ENCODE results near the gene CHPF.

DNA sequence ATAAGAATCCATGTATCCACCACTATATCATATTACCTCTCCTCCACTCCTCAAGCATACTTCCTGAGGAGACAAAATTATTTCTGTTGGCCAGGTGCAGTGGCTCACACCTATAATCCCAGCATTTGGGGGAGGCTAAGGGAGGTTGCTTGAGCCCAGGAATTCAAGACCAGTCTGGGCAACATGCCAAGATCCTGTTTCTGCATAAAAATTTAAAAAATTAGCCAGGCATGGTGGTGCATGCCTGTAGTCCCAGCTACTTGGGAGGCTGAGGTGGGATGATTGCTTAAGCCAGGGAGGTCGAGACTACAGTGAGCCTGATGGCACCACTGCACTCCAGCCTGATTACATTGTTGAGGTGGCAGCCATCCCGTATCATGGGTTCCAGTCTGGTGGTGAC, 37.7 kb upstream of the CHPF start:
- TF ChIP-seq, protein P1, sequence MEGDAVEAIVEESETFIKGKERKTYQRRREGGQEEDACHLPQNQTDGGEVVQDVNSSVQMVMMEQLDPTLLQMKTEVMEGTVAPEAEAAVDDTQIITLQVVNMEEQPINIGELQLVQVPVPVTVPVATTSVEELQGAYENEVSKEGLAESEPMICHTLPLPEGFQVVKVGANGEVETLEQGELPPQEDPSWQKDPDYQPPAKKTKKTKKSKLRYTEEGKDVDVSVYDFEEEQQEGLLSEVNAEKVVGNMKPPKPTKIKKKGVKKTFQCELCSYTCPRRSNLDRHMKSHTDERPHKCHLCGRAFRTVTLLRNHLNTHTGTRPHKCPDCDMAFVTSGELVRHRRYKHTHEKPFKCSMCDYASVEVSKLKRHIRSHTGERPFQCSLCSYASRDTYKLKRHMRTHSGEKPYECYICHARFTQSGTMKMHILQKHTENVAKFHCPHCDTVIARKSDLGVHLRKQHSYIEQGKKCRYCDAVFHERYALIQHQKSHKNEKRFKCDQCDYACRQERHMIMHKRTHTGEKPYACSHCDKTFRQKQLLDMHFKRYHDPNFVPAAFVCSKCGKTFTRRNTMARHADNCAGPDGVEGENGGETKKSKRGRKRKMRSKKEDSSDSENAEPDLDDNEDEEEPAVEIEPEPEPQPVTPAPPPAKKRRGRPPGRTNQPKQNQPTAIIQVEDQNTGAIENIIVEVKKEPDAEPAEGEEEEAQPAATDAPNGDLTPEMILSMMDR (IDR thresholded peaks at IDR 0.05; ENCODE audit: insufficient read depth, low read length, poor library complexity, severe bottlenecking) = no peak
- no peak for TF ChIP-seq EZH2phosphoT487 (conservative IDR thresholded peaks at IDR 0.05; ENCODE audit: low read length)

Measured in SU-DHL-6 (cell line).